ENCODE measurements around the gene BPIFB4. TPM values are rescaled to one million over a fixed set of nuclear protein-coding genes. Genes with fewer than 3 reads are reported as not detected.
A peak's percentile ranks its signal among the peaks of the same experiment; 100 is the strongest.

Gene BPIFB4
- total and polyA plus RNA-seq, 7 donors, result not detected

GRCh38 chr20:33033381-33033780 is 46.1 kb upstream of the BPIFB4 start:
- H3K4me3 ChIP-seq, result no peak overlapping the region
- no peaks in the 10 kb centered on the region for H3K36me3 ChIP-seq (ENCODE audit: insufficient read depth in 1 of 2, low read depth in 1 of 2)
- no peaks in the 10 kb centered on the region for H3K4me1 ChIP-seq
- DNase-seq (no peak), ATAC-seq (no peak)
- no peak for TF ChIP-seq CTCF (IDR thresholded peaks at IDR 0.05)
- H3K27ac ChIP-seq, result no peak overlapping the region
- intact Hi-C loops (cut with DNase I), result no loop called here
- H3K9me3 ChIP-seq, result no peaks in the 10 kb centered on the region
- 53 to 66% (median 58%) methylated on average over 5 of the region's 5 CpGs for WGBS, 3 donors
- peaks cover 0 to 19% (median 3%) of the 10 kb centered on the region in 3 donors for H3K27me3 ChIP-seq (ENCODE audit: insufficient read depth in 3 of 3, low read length in 2 of 3)

GRCh38 chr20:33034115-33034514 is 45.3 kb upstream of the BPIFB4 start:
- Histone ChIP-seq H3K27ac (no peak overlapping the region), H3K27me3 (ENCODE audit: insufficient read depth in 3 of 3, low read length in 2 of 3) (peaks cover 0 to 13% (median 0%) of the 10 kb centered on the region in 3 donors), H3K4me1 (no peaks in the 10 kb centered on the region), H3K4me3 (no peak overlapping the region), H3K9me3 (no peaks in the 10 kb centered on the region), H3K36me3 (ENCODE audit: insufficient read depth in 1 of 2, low read depth in 1 of 2) (no peaks in the 10 kb centered on the region)
- intact Hi-C loops (cut with DNase I), result no loop called here
- DNase-seq (no peak), ATAC-seq (no peak)
- no peak for TF ChIP-seq CTCF (IDR thresholded peaks at IDR 0.05)
- WGBS, 3 donors, result 72 to 81% (median 79%) methylated on average over 5 of the region's 5 CpGs

- intact Hi-C loops (cut with DNase I), result no loop called here
- ATAC-seq (no peak), DNase-seq (peak in 1 of 2 donors; percentile 20)
- Histone ChIP-seq H3K27ac (no peak overlapping the region), H3K4me1 (no peaks in the 10 kb centered on the region), H3K36me3 (ENCODE audit: insufficient read depth in 1 of 2, low read depth in 1 of 2) (no peaks in the 10 kb centered on the region), H3K27me3 (ENCODE audit: insufficient read depth in 3 of 3, low read length in 2 of 3) (peaks cover 0 to 8% (median 0%) of the 10 kb centered on the region in 3 donors), H3K9me3 (no peaks in the 10 kb centered on the region), H3K4me3 (no peak overlapping the region)
- WGBS, 3 donors, result 72 to 79% (median 78%) methylated on average over 6 of the region's 6 CpGs
- no peak for TF ChIP-seq CTCF (IDR thresholded peaks at IDR 0.05)
Measured at GRCh38 chr20:33034901-33035492, 44.4 kb upstream of the BPIFB4 start.

GRCh38 chr20:33037456-33037855 is 42.0 kb upstream of the BPIFB4 start:
- peaks cover 0 to 3% (median 2%) of the 10 kb centered on the region in 3 donors for H3K27me3 ChIP-seq (ENCODE audit: insufficient read depth in 3 of 3, low read length in 2 of 3)
- ATAC-seq (no peak), DNase-seq (peak in 1 of 2 donors; percentile 28)
- TF ChIP-seq CTCF (IDR thresholded peaks at IDR 0.05), result no peak
- no peak overlapping the region for H3K27ac ChIP-seq
- H3K4me3 ChIP-seq, result no peak overlapping the region
- WGBS, 3 donors, result 32 to 34% (median 32%) methylated on average over 5 of the region's 5 CpGs
- intact Hi-C loops (cut with DNase I), result no loop called here
- H3K4me1 ChIP-seq, result no peaks in the 10 kb centered on the region
- H3K9me3 ChIP-seq, result no peaks in the 10 kb centered on the region
- H3K36me3 ChIP-seq (ENCODE audit: insufficient read depth in 1 of 2, low read depth in 1 of 2), result no peaks in the 10 kb centered on the region

GRCh38 chr20:33038243-33038642 is 41.2 kb upstream of the BPIFB4 start:
- intact Hi-C loops (cut with DNase I), result no loop called here
- ATAC-seq, result no peak
- WGBS, 3 donors, result 90 to 97% (median 92%) methylated on average over 4 of the region's 4 CpGs
- Histone ChIP-seq H3K36me3 (ENCODE audit: insufficient read depth in 1 of 2, low read depth in 1 of 2) (no peaks in the 10 kb centered on the region), H3K4me1 (no peaks in the 10 kb centered on the region), H3K27me3 (ENCODE audit: insufficient read depth in 3 of 3, low read length in 2 of 3) (peaks cover 0 to 2% (median 2%) of the 10 kb centered on the region in 3 donors), H3K9me3 (no peaks in the 10 kb centered on the region), H3K27ac (no peak overlapping the region), H3K4me3 (no peak overlapping the region)
- no peak for DNase-seq
- no peak for TF ChIP-seq CTCF (IDR thresholded peaks at IDR 0.05)

Data from psoas muscle (tissue), 8 donors.